Measurements from ENCODE around the gene AGAP1.

The AGAP1 gene

GRCh38 chr2:235497096-235497495 is 3.3 kb downstream of the AGAP1 start:
- TF ChIP-seq, protein P1, sequence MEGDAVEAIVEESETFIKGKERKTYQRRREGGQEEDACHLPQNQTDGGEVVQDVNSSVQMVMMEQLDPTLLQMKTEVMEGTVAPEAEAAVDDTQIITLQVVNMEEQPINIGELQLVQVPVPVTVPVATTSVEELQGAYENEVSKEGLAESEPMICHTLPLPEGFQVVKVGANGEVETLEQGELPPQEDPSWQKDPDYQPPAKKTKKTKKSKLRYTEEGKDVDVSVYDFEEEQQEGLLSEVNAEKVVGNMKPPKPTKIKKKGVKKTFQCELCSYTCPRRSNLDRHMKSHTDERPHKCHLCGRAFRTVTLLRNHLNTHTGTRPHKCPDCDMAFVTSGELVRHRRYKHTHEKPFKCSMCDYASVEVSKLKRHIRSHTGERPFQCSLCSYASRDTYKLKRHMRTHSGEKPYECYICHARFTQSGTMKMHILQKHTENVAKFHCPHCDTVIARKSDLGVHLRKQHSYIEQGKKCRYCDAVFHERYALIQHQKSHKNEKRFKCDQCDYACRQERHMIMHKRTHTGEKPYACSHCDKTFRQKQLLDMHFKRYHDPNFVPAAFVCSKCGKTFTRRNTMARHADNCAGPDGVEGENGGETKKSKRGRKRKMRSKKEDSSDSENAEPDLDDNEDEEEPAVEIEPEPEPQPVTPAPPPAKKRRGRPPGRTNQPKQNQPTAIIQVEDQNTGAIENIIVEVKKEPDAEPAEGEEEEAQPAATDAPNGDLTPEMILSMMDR (conservative IDR thresholded peaks at IDR 0.05), result peak; percentile 30
- H3K27ac ChIP-seq, result peak overlapping the region; percentile 87; the same call in 1 of the 2 replicates

GRCh38 chr2:235498541-235498940 is 4.7 kb downstream of the AGAP1 start:
- TF ChIP-seq, protein P1 (conservative IDR thresholded peaks at IDR 0.05), result peak; percentile 63
- H3K27ac ChIP-seq, result no peak overlapping the region

DNA sequence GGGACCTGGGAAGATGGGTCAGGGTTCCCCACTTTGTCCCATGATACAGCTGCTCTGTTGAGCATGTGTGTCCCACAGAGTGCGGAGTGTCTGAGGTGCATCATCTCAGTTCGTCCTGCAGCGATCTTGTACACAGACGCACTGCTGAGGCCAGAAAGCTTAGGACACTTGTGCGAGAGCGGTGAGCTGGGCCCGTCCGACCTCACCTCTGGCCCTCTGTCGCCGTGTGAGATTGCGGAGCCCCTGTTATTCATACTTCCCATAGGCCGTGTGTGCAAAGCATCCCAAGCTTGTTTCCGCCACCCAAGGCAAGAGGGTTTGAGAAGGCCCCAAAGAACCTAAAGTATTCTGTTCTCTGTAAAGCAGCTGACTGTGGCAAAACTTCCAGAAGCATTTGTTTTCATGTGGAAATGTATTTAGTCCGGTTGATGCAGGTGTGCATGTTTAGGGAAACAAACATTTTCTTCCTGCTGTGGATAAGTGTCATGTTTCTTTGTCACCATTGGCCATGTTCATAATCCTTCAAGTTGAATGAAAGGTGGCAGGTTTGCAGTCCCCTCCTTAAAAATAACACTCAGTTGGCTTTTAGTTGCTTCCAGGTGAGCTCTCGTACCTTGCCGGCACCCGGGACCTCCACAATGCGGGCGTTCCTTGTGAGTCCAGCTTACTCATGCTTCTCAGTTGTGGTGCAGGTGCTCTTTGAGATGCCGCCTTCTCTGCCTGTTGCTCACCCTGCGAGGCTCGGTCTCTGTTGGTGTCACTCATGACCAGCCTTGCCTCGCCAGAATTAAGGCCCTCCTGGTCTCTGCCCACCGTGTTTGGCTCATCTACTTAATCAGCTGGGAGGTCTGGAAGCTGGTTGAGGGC is 5.3 kb downstream of the AGAP1 start:
- TF ChIP-seq, protein P1 (conservative IDR thresholded peaks at IDR 0.05), result peak; percentile 8; the same call in 1 of the 2 replicates
- H3K27ac ChIP-seq, result no peak overlapping the region

GRCh38 chr2:235500110-235500760 is 6.4 kb downstream of the AGAP1 start:
- H3K27ac ChIP-seq, result no peak overlapping the region
- TF ChIP-seq, protein P1 (conservative IDR thresholded peaks at IDR 0.05), result no peak

- TF ChIP-seq, protein P1 (conservative IDR thresholded peaks at IDR 0.05), result no peak
- H3K27ac ChIP-seq, result no peak overlapping the region
These were observed 7.2 kb downstream of the AGAP1 start for GRCh38 chr2:235500761-235501672.

DNA sequence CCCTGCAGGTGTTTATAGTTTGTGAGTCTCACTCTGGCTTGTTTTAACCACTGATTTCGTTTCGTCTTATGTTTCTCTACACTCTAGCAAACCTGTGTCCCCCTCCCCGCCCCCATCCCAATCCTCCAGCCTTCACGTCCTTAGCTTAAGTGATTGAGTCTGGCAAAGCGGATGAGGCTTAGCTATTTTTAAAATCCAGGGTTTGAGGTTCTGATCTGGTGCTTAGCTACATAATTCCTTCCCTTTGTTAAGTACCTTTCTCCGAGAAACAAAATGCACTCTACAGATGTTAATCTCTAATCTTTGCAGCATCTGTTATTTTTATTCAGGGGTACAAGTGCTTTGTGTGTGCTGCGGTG is 7.8 kb downstream of the AGAP1 start:
- no peak overlapping the region for H3K27ac ChIP-seq
- TF ChIP-seq, protein P1 (conservative IDR thresholded peaks at IDR 0.05), result no peak

- H3K27ac ChIP-seq, result no peak overlapping the region
- TF ChIP-seq, protein P1 (conservative IDR thresholded peaks at IDR 0.05), result no peak
These were observed 8.5 kb downstream of the AGAP1 start for GRCh38 chr2:235502336-235502735.

Measured in VCaP (cell line).